HCT116 (cell line): ENCODE results near the gene TPRG1. TPM values are rescaled to one million over a fixed set of nuclear protein-coding genes. Genes with fewer than 3 reads are reported as not detected.

Source experiments
- ATAC-seq: fragments of 200-7000 bp; cut with Tn5 transposase; 2 replicates; pipeline ENCODE4 v1.9.1; 2020; ENCODE audit warnings: mild to moderate bottlenecking, moderate library complexity
- BruUV-seq: library from RNA; stranded (reverse); fragments of 400-500 nt; replicated peaks from 2 replicates; lab custom pipeline; 2021; lab: Mats Ljungman, UMichigan
- CTCF ChIA-PET: fragments of 300-600 bp; sonication (Branson Sonifier 250); formaldehyde crosslinking; loops from one replicate; lab custom pipeline; 2021; ENCODE audit warnings: antibody characterized with exemption; lab: Charles Lee
- POLR2A ChIA-PET: fragments of 300-600, 350-600 bp; sonication (Branson Sonifier 250); formaldehyde crosslinking; loops from one replicate; lab custom pipeline; 2021; ENCODE audit warnings: antibody characterized with exemption; lab: Charles Lee
- RAD21 ChIA-PET, 2 experiments: fragments of 300-600 bp; sonication (Branson Sonifier 250); formaldehyde crosslinking; loops; one replicate each; lab custom pipeline; 2023; ENCODE audit warnings: low total read pairs in 2 of 2; ENCODE audit not compliant: uncharacterized antibody in 2 of 2, unreplicated experiment in 2 of 2, low non-redundant PET in 1 of 2; lab: Charles Lee
- DNase-seq: peaks from one replicate; pipeline ENCODE4 v3.0.0-alpha.2; 2010; ENCODE audit warnings: low read depth, low spot score
- H2AFZ ChIP-seq: fragments of 200-600 bp; shearing (Covaris generic), sonication (generic); 2 replicates; pipeline ENCODE4 v1.6.1; 2017; ENCODE audit warnings: low read depth, mixed run types, mixed read lengths, antibody characterized with exemption, low read length; ENCODE audit not compliant: poor library complexity, severe bottlenecking
- H3K27ac ChIP-seq: 2 replicates; pipeline ENCODE4 v1.5.1; 2012; ENCODE audit warnings: low read depth, low read length
- H3K27me3 ChIP-seq: fragments of 200-600 bp; sonication (generic); 2 replicates; pipeline ENCODE4 v1.6.1; 2016; ENCODE audit warnings: mixed run types, low read length, mixed read lengths; ENCODE audit not compliant: insufficient read depth
- H3K36me3 ChIP-seq, 2 experiments: fragments of 200-500 bp in 1 of 2; fragments of 200-600 bp in 1 of 2; sonication (Bioruptor generic) in 1 of 2; sonication (generic) in 1 of 2; 2 replicates each; pipeline versions ENCODE4 v1.5.1 to v1.6.1; 2014 to 2016; ENCODE audit warnings: low read length in 2 of 2, inconsistent platforms in 1 of 2, mixed read lengths in 1 of 2, mixed run types in 1 of 2; ENCODE audit not compliant: insufficient read depth in 2 of 2, control insufficient read depth in 1 of 2
- H3K4me1 ChIP-seq, 2 experiments: fragments of 200-600 bp in 1 of 2; sonication (generic) in 1 of 2; 2 replicates each; pipeline versions ENCODE4 v1.5.1 to v1.6.1; 2012 to 2017; ENCODE audit warnings: low read length in 2 of 2, inconsistent platforms in 1 of 2, mild to moderate bottlenecking in 1 of 2, mixed read lengths in 1 of 2, mixed run types in 1 of 2, moderate library complexity in 1 of 2; ENCODE audit not compliant: insufficient read depth in 2 of 2, control insufficient read depth in 1 of 2
- H3K4me2 ChIP-seq: fragments of 200-600 bp; sonication (generic); 2 replicates; pipeline ENCODE4 v1.6.1; 2017; ENCODE audit warnings: mixed run types, low read length, mixed read lengths
- H3K4me3 ChIP-seq, 2 experiments: fragments of 200-600 bp in 1 of 2; sonication (generic) in 1 of 2; replicated peaks in 1 of 2; 2 replicates each; pipeline ENCODE4 v1.5.1; 2011 to 2016; ENCODE audit warnings: low read length in 2 of 2, control low read depth in 1 of 2, low read depth in 1 of 2, mild to moderate bottlenecking in 1 of 2, mixed read lengths in 1 of 2, mixed run types in 1 of 2
- H3K79me2 ChIP-seq: fragments of 200-600 bp; sonication (generic); 2 replicates; pipeline ENCODE4 v1.6.1; 2017; ENCODE audit warnings: mild to moderate bottlenecking, mixed run types, low read length, moderate library complexity, mixed read lengths; ENCODE audit not compliant: insufficient read depth
- H3K9ac ChIP-seq: fragments of 200-600 bp; sonication (generic); 2 replicates; pipeline ENCODE4 v1.6.1; 2016; ENCODE audit warnings: low read length, mixed read lengths
- H3K9me2 ChIP-seq: fragments of 200-600 bp; sonication (generic), shearing (Covaris generic); 2 replicates; pipeline ENCODE4 v1.6.1; 2017; ENCODE audit warnings: mixed run types, mild to moderate bottlenecking, moderate library complexity; ENCODE audit not compliant: insufficient read depth
- H3K9me3 ChIP-seq, 2 experiments: fragments of 200-500 bp in 1 of 2; fragments of 200-600 bp in 1 of 2; sonication (Bioruptor generic) in 1 of 2; sonication (generic) in 1 of 2; 2 replicates each; pipeline ENCODE4 v1.6.1; 2014 to 2017; ENCODE audit warnings: low read length in 2 of 2, mixed read lengths in 2 of 2, inconsistent platforms in 1 of 2, low read depth in 1 of 2, mild to moderate bottlenecking in 1 of 2, mixed run types in 1 of 2, moderate library complexity in 1 of 2; ENCODE audit not compliant: control insufficient read depth in 1 of 2, insufficient read depth in 1 of 2
- H4K20me1 ChIP-seq: fragments of 200-600 bp; sonication (generic), shearing (Covaris generic); 2 replicates; pipeline ENCODE4 v1.6.1; 2017; ENCODE audit warnings: mixed run types, mild to moderate bottlenecking, moderate library complexity; ENCODE audit not compliant: insufficient read depth
- CEBPB ChIP-seq: IDR thresholded peaks from 2 replicates; pipeline ENCODE4 v1.6.1; 2012; ENCODE audit warnings: low read depth
- CTCF ChIP-seq, 3 experiments: fragments of 200-600 bp in 1 of 3; sonication (generic) in 1 of 3; IDR thresholded peaks in 2 of 3; conservative IDR thresholded peaks in 1 of 3; 2 replicates each; pipeline ENCODE4 v1.5.1; 2012 to 2017; ENCODE audit warnings: low read depth in 2 of 3, low read length in 2 of 3, antibody characterized with exemption in 1 of 3, borderline replicate concordance in 1 of 3, control low read depth in 1 of 3, mild to moderate bottlenecking in 1 of 3, mixed read lengths in 1 of 3, mixed run types in 1 of 3, moderate library complexity in 1 of 3; ENCODE audit not compliant: insufficient read depth in 1 of 3
- EGR1 ChIP-seq: IDR thresholded peaks from 2 replicates; pipeline ENCODE4 v1.6.1; 2012; ENCODE audit warnings: low read depth
- ELF1 ChIP-seq: IDR thresholded peaks from 2 replicates; pipeline ENCODE4 v1.6.1; 2012; ENCODE audit warnings: low read depth, borderline replicate concordance
- EZH2 ChIP-seq: fragments of 200-600 bp; sonication (generic); IDR thresholded peaks from 2 replicates; pipeline ENCODE4 v1.6.1; 2017; ENCODE audit warnings: antibody characterized with exemption, mixed run types
- EZH2phosphoT487 ChIP-seq: fragments of 200-600 bp; IDR thresholded peaks from 2 replicates; pipeline ENCODE4 v1.6.1; 2018; ENCODE audit warnings: antibody characterized with exemption, borderline replicate concordance
- FOSL1 ChIP-seq: IDR thresholded peaks from 2 replicates; pipeline ENCODE4 v1.6.1; 2012; ENCODE audit warnings: low read depth
- JUND ChIP-seq: IDR thresholded peaks from 2 replicates; pipeline ENCODE4 v1.6.1; 2012
- POLR2A ChIP-seq: IDR thresholded peaks from 2 replicates; pipeline ENCODE4 v1.7.0; 2011; ENCODE audit warnings: borderline replicate concordance; ENCODE audit not compliant: insufficient read depth, insufficient read length; ENCODE audit errors: extremely low read depth
- POLR2AphosphoS5 ChIP-seq: IDR thresholded peaks from 2 replicates; pipeline ENCODE4 v1.6.1; 2011; ENCODE audit warnings: mild to moderate bottlenecking, low read depth, low read length, moderate library complexity
- SIN3A ChIP-seq: IDR thresholded peaks from 2 replicates; pipeline ENCODE4 v1.6.1; 2012; ENCODE audit warnings: low read depth
- SP1 ChIP-seq: IDR thresholded peaks from 2 replicates; pipeline ENCODE4 v1.6.1; 2012; ENCODE audit warnings: low read depth
- TCF7L2 ChIP-seq: IDR thresholded peaks from 2 replicates; pipeline ENCODE4 v1.7.0; 2011; ENCODE audit warnings: borderline replicate concordance, inconsistent platforms; ENCODE audit not compliant: insufficient read depth, insufficient read length; ENCODE audit errors: extremely low read depth
- YY1 ChIP-seq: IDR thresholded peaks from 2 replicates; pipeline ENCODE4 v1.6.1; 2011; ENCODE audit warnings: low read length, low read depth, moderate library complexity, mild to moderate bottlenecking; ENCODE audit not compliant: insufficient replicate concordance; ENCODE audit errors: extremely low read depth
- ZNF274 ChIP-seq: fragments of 200-500 bp; sonication (Bioruptor generic); IDR thresholded peaks from 2 replicates; pipeline ENCODE4 v1.6.1; 2014; ENCODE audit warnings: mild to moderate bottlenecking, low read depth, low read length, inconsistent platforms
- intact Hi-C: fragments of 100-400 bp; cut with micrococcal nuclease; formaldehyde crosslinking; loops from 2 replicates; pipeline ENCODE4 v1.10.0; 2022
- total RNA-seq: library from RNA; stranded (reverse); gene quantifications from one replicate; pipeline ENCODE4 v1.2.1, GENCODE V29; 2021; ENCODE audit not compliant: unreplicated experiment
- TF ChIP-seq, protein P1 (sequence below): IDR thresholded peaks from 2 replicates; pipeline ENCODE4 v1.6.1; 2012; ENCODE audit warnings: low read depth
- TF ChIP-seq, protein P2 (sequence below): IDR thresholded peaks from 2 replicates; pipeline ENCODE4 v1.6.1; 2012
- TF ChIP-seq, protein P3 (sequence below): IDR thresholded peaks from 2 replicates; pipeline ENCODE4 v1.6.1; 2011; ENCODE audit warnings: mild to moderate bottlenecking, low read length, moderate library complexity; ENCODE audit not compliant: insufficient replicate concordance; ENCODE audit errors: extremely low read depth

TPRG1 gene
- total RNA-seq, 1 experiment from 2014 or later = 2.8 TPM

- intact Hi-C loops = no loop called here
- Histone ChIP-seq H4K20me1 (no peaks in the 10 kb centered on the region), H3K9ac (no peak overlapping the region), H3K36me3 (no peaks in the 10 kb centered on the region), H3K4me3 (no peak overlapping the region), H3K79me2 (no peaks in the 10 kb centered on the region), H3K4me1 (no peaks in the 10 kb centered on the region), H3K4me2 (no peak overlapping the region), H3K27ac (no peak overlapping the region), H3K9me3 (no peaks in the 10 kb centered on the region)
- RAD21 ChIA-PET = no interaction called here
- CTCF ChIA-PET = interaction anchor here (1.1 to 1.4 kb wide), 2 partner anchors 11 to 64 kb away, joined by 3 to 4 read pairs; no protein-coding TSS in a partner anchor
- BruUV-seq = no TSS peak
- POLR2A ChIA-PET = no interaction called here
- DNase-seq = no peak
- TF ChIP-seq POLR2AphosphoS5 = no peak
- TF ChIP-seq JUND = no peak
- TF ChIP-seq SP1 = no peak
- no peak for TF ChIP-seq EGR1
- TF ChIP-seq TCF7L2 = no peak
- TF ChIP-seq, protein P1, sequence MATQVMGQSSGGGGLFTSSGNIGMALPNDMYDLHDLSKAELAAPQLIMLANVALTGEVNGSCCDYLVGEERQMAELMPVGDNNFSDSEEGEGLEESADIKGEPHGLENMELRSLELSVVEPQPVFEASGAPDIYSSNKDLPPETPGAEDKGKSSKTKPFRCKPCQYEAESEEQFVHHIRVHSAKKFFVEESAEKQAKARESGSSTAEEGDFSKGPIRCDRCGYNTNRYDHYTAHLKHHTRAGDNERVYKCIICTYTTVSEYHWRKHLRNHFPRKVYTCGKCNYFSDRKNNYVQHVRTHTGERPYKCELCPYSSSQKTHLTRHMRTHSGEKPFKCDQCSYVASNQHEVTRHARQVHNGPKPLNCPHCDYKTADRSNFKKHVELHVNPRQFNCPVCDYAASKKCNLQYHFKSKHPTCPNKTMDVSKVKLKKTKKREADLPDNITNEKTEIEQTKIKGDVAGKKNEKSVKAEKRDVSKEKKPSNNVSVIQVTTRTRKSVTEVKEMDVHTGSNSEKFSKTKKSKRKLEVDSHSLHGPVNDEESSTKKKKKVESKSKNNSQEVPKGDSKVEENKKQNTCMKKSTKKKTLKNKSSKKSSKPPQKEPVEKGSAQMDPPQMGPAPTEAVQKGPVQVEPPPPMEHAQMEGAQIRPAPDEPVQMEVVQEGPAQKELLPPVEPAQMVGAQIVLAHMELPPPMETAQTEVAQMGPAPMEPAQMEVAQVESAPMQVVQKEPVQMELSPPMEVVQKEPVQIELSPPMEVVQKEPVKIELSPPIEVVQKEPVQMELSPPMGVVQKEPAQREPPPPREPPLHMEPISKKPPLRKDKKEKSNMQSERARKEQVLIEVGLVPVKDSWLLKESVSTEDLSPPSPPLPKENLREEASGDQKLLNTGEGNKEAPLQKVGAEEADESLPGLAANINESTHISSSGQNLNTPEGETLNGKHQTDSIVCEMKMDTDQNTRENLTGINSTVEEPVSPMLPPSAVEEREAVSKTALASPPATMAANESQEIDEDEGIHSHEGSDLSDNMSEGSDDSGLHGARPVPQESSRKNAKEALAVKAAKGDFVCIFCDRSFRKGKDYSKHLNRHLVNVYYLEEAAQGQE = no peak
- no peak for TF ChIP-seq ELF1
- TF ChIP-seq EZH2 = no peak
- no peak for TF ChIP-seq CEBPB
- no peak for TF ChIP-seq ZNF274
- no peak for TF ChIP-seq YY1
- TF ChIP-seq, protein P2, sequence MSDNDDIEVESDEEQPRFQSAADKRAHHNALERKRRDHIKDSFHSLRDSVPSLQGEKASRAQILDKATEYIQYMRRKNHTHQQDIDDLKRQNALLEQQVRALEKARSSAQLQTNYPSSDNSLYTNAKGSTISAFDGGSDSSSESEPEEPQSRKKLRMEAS = no peak
- TF ChIP-seq SIN3A = no peak
- TF ChIP-seq, protein P3, sequence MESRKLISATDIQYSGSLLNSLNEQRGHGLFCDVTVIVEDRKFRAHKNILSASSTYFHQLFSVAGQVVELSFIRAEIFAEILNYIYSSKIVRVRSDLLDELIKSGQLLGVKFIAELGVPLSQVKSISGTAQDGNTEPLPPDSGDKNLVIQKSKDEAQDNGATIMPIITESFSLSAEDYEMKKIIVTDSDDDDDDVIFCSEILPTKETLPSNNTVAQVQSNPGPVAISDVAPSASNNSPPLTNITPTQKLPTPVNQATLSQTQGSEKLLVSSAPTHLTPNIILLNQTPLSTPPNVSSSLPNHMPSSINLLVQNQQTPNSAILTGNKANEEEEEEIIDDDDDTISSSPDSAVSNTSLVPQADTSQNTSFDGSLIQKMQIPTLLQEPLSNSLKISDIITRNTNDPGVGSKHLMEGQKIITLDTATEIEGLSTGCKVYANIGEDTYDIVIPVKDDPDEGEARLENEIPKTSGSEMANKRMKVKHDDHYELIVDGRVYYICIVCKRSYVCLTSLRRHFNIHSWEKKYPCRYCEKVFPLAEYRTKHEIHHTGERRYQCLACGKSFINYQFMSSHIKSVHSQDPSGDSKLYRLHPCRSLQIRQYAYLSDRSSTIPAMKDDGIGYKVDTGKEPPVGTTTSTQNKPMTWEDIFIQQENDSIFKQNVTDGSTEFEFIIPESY = no peak
- TF ChIP-seq POLR2A = no peak
- TF ChIP-seq EZH2phosphoT487 = no peak
- no peak for TF ChIP-seq FOSL1
- TF ChIP-seq CTCF (IDR thresholded peaks at IDR 0.05 in 2 of 3, conservative IDR thresholded peaks at IDR 0.05 in 1 of 3; ENCODE audit: borderline replicate concordance in 1 of 3, insufficient read depth in 1 of 3, low read depth in 2 of 3, low read length in 2 of 3) = no peak
- TF ChIP-seq, all 23 proteins: peak for 0
- no peak for ATAC-seq
- Histone ChIP-seq H3K27me3 (no peaks in the 10 kb centered on the region), H3K9me2 (no peaks in the 10 kb centered on the region), H2AFZ (no peak overlapping the region)
Measured at GRCh38 chr3:189204937-189205336, 33.2 kb downstream of the TPRG1 start.
